Keratinocyte (primary cell): ENCODE data around the gene DDA1.
"Not testable (repeated sequence)": the region's sequence is repeated elsewhere in the genome, so short reads cannot be mapped to it uniquely, and the experiment has no call there.

Experiments used
- CTCF ChIP-seq, 3 experiments: IDR thresholded peaks in 1 of 3; conservative IDR thresholded peaks in 1 of 3; optimal IDR thresholded peaks in 1 of 3; 2 replicates in 2 of 3; 3 replicates in 1 of 3; pipeline versions ENCODE3 to v1.5.1; 2011; ENCODE audit warnings: low read length in 3 of 3, mild to moderate bottlenecking in 3 of 3, moderate library complexity in 2 of 3, control low read depth in 1 of 3, inconsistent platforms in 1 of 3; ENCODE audit not compliant: insufficient read depth in 2 of 3; ENCODE audit errors: extremely low read depth in 1 of 3
- EZH2 ChIP-seq: IDR thresholded peaks from one replicate; pipeline ENCODE4 v1.6.1; 2012; ENCODE audit warnings: inconsistent platforms, mild to moderate bottlenecking, low read length, moderate library complexity

- not testable (repeated sequence) for TF ChIP-seq CTCF (optimal IDR thresholded peaks at IDR 0.05 in 1 of 3, IDR thresholded peaks at IDR 0.05 in 1 of 3, conservative IDR thresholded peaks at IDR 0.05 in 1 of 3; ENCODE audit: extremely low read depth in 1 of 3, insufficient read depth in 2 of 3, low read length in 3 of 3); EZH2
These were observed 34.5 kb upstream of the DDA1 start for GRCh38 chr19:17274892-17275291.
